ENCODE measurements around the gene DGCR2. TPM values are rescaled to one million over a fixed set of nuclear protein-coding genes. Genes with fewer than 3 reads are reported as not detected.
"Not testable (repeated sequence)": the region's sequence is repeated elsewhere in the genome, so short reads cannot be mapped to it uniquely, and the experiment has no call there.

The DGCR2 gene
- total RNA-seq, 2 experiments from 2014 or later = 29.7 to 30.8 TPM

DNA sequence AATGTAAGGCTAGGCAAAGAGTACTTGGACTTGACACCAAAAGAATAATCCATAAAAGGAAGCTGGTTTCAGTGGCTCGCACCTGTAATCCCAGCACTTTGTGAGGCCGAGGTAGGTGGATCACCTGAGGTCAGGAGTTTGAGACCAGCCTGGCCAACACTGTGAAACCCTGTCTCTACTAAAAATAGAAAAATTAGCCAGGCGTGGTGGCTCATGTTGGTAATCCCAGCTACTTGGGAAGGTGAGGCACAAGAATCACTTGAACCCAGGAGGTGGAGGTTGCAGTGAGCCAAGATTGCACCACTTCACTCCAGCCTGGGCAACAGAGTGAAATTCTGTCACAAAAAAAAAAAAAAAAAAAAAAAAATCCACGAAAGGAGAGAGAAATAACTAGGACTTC is 71.4 kb downstream of the DGCR2 start:
- DNase-seq, H3K27ac Mint-ChIP-seq, H3K4me3 Mint-ChIP-seq, CTCF ChIA-PET, H3K9me3 Mint-ChIP-seq, H3K27me3 Mint-ChIP-seq, H3K4me1 Mint-ChIP-seq, POLR2A ChIA-PET: not testable (repeated sequence)
- peaks cover 64% of the 10 kb centered on the region for H3K36me3 Mint-ChIP-seq (ENCODE audit: low read depth)

DNA sequence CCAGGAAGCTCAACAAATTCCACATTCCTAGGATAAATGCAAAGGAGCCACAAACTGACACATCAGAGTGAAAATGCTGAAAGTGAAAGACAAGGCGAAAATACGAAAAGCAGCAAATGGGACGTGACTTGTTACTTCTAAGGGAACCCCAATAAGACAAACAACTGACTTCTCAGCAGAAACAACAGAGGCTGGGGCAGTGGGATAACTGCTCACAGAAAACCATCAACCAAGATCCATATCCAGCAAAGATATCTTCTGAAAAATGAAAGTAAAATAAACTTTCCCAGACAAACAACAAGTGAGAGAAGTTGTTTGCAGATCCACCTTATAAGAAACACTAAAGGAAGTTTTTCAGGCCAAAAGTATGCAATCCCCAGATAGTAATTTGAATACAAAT is 72.1 kb downstream of the DGCR2 start:
- DNase-seq = no peak
- POLR2A ChIA-PET = no interaction called here
- Mint-ChIP-seq H3K4me1 (peaks cover 5% of the 10 kb centered on the region), H3K4me3 (no peak overlapping the region), H3K27ac (no peak overlapping the region), H3K27me3 (no peaks in the 10 kb centered on the region), H3K36me3 (ENCODE audit: low read depth) (peaks cover 64% of the 10 kb centered on the region), H3K9me3 (no peaks in the 10 kb centered on the region)
- CTCF ChIA-PET = interaction anchor here (0.7 kb wide), 1 partner anchor 11 kb away, joined by 3 read pairs; no protein-coding TSS in a partner anchor

DNA sequence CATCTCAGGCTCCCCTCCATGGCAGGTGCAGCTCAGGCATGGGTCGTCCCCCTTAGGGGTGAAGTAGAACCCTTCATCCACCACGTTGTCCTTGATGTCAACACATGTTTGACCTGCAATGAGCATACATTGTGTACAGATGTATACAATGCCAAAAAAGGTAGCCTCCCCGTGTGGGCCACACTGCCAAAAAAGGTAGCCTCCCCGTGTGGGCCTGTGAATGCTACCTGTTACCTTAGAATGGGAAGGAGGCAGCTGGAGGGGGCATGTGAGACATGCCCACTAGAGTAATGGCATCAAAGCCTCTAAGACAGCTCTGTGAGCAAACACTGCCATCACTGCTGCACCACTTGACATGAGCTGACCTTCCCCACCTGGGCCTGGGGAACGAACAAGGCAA is 73.7 kb downstream of the DGCR2 start:
- no peak for DNase-seq
- H3K4me3 Mint-ChIP-seq = no peak overlapping the region
- ChIA-PET POLR2A (no interaction called here), CTCF (no interaction called here)
- H3K36me3 Mint-ChIP-seq (ENCODE audit: low read depth) = peaks cover 58% of the 10 kb centered on the region
- H3K27me3 Mint-ChIP-seq = no peaks in the 10 kb centered on the region
- H3K9me3 Mint-ChIP-seq = no peaks in the 10 kb centered on the region
- no peak overlapping the region for H3K27ac Mint-ChIP-seq
- peaks cover 5% of the 10 kb centered on the region for H3K4me1 Mint-ChIP-seq

DNA sequence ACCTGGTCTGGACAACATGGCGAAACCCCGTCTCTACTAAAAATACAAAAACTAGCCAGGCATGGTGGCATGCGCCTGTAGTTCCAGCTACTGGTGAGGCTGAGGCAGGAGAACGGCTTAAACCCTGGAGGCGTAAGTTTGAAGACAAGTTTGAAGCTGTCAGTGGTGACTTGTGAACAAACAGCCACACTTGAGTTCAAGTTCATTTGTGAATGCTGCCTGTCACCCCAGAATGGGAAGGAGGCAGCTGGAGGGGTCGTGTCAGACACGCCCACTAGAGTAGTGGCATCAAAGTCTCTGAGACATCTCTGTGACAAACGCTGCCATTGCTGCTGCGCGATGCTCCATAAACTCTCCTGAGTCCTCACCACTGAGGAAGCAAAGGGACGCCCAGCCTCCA is 74.2 kb downstream of the DGCR2 start:
- peaks cover 5% of the 10 kb centered on the region for H3K4me1 Mint-ChIP-seq
- no peak overlapping the region for H3K27ac Mint-ChIP-seq
- H3K9me3 Mint-ChIP-seq = no peaks in the 10 kb centered on the region
- peaks cover 54% of the 10 kb centered on the region for H3K36me3 Mint-ChIP-seq (ENCODE audit: low read depth)
- no peaks in the 10 kb centered on the region for H3K27me3 Mint-ChIP-seq
- H3K4me3 Mint-ChIP-seq = no peak overlapping the region
- ChIA-PET CTCF (no interaction called here), POLR2A (no interaction called here)
- DNase-seq = no peak

DNA sequence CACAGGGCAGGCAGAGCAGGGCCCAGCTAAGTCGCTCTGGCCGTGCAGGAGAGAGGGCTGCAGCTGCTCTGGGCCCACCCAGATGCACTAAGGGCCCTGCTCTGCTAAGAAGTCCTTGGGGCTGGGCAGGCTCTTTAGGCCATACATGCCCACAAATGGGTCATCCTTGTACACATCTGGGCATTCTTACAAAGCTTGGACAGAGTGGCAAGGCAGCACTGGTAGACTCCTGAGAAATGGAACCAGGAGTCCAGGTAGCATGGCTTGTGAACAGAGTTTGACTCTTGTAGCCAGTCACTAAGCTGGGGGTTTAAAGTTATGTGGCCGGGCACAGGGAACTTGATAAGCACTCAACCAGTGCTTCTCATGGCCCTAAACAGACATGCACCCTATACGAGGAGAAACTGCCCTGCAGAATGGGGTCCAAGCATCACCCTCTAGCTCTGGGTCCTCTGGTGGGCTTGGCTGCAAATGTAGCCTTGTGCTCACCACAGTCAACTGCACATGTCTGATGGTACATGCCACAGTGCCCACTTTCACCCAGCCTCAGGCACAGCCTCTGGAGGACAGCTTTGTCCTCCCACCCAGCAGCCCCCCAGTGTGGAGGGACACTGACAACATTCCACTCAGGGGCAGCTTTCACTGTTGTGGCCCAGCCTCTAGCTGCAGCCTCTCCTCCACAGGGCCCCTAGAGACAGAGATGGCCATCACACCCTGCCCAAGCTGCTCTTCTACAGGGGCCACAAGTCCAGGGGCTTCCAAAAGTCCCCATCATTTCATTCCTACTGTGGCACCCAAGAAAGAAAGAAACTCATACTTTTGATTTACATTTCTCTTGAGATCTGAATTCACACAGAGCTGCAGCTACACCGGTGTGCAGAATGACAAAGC is 75.2 kb downstream of the DGCR2 start:
- Mint-ChIP-seq H3K9me3 (no peaks in the 10 kb centered on the region), H3K27me3 (no peaks in the 10 kb centered on the region), H3K36me3 (ENCODE audit: low read depth) (peaks cover 49% of the 10 kb centered on the region), H3K27ac (no peak overlapping the region), H3K4me1 (peaks cover 5% of the 10 kb centered on the region), H3K4me3 (no peak overlapping the region)
- ChIA-PET CTCF (no interaction called here), POLR2A (no interaction called here)
- no peak for DNase-seq

DNA sequence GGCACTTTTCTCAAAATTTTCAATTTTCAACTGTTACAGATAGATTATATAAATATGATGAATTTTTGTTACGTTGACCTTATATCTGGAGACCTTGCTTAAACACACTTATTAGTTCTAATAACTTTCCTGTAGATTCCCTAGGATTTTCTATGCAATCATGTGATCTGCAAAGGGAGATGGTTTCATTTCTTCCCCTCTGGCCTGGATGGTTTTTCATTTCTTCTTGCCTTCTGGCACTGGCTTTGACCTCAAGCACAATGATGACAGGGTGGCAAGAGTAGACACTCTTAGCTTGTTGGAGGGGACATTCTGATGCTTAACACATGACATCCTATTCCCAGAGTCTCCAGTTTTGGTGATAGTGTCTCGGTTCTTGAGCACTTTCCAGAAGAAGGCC is 75.9 kb downstream of the DGCR2 start:
- H3K27me3 Mint-ChIP-seq = no peaks in the 10 kb centered on the region
- H3K27ac Mint-ChIP-seq = no peak overlapping the region
- peaks cover 46% of the 10 kb centered on the region for H3K36me3 Mint-ChIP-seq (ENCODE audit: low read depth)
- ChIA-PET CTCF (no interaction called here), POLR2A (no interaction called here)
- H3K4me3 Mint-ChIP-seq = no peak overlapping the region
- no peaks in the 10 kb centered on the region for H3K9me3 Mint-ChIP-seq
- no peak for DNase-seq
- H3K4me1 Mint-ChIP-seq = peaks cover 5% of the 10 kb centered on the region

DNA sequence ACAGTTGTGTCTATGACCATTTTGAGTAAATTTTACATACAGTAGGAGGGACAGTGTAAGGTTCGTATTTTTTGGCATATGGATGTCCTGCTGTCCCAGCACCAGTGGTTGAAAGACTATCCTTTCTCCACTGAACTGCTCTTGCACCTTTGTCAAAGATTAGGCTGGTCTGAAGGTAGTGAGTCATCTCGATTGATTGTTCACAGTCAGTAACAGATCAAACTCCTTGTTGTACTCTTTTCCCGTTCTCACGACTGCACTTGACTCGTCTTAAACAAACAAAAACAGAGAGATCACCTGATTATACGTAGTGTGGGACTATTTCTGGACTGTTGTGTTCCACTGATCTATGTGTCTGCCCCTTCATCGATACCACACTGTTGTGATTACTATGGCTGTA is 77.1 kb downstream of the DGCR2 start:
- Mint-ChIP-seq H3K36me3 (ENCODE audit: low read depth) (peaks cover 44% of the 10 kb centered on the region), H3K4me1 (peaks cover 3% of the 10 kb centered on the region), H3K9me3 (no peaks in the 10 kb centered on the region), H3K27me3 (no peaks in the 10 kb centered on the region), H3K27ac (no peak overlapping the region), H3K4me3 (no peak overlapping the region)
- DNase-seq = no peak
- ChIA-PET CTCF (no interaction called here), POLR2A (no interaction called here)

DNA sequence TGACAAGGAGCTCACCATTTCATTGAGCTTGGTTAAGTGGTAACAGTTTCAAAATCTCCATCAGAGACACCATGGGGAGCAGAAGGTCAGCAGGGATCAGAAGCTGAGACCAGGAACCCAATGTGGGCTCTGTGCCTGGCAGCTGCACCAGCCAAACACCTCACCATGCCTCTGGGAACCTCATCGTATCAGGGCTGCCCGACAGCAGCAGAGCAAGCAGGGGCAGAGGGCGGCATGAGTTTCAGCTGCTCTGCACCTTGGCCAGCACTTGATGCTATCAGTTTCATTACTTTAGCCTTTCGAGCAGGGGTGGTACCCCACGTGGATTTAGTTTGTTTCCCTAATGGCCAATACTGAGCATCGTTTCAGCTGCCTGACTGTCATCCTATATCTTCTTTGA is 77.8 kb downstream of the DGCR2 start:
- no peak overlapping the region for H3K4me3 Mint-ChIP-seq
- peaks cover 37% of the 10 kb centered on the region for H3K36me3 Mint-ChIP-seq (ENCODE audit: low read depth)
- no peak for DNase-seq
- ChIA-PET CTCF (no interaction called here), POLR2A (no interaction called here)
- no peaks in the 10 kb centered on the region for H3K4me1 Mint-ChIP-seq
- no peak overlapping the region for H3K27ac Mint-ChIP-seq
- no peaks in the 10 kb centered on the region for H3K27me3 Mint-ChIP-seq
- no peaks in the 10 kb centered on the region for H3K9me3 Mint-ChIP-seq

DNA sequence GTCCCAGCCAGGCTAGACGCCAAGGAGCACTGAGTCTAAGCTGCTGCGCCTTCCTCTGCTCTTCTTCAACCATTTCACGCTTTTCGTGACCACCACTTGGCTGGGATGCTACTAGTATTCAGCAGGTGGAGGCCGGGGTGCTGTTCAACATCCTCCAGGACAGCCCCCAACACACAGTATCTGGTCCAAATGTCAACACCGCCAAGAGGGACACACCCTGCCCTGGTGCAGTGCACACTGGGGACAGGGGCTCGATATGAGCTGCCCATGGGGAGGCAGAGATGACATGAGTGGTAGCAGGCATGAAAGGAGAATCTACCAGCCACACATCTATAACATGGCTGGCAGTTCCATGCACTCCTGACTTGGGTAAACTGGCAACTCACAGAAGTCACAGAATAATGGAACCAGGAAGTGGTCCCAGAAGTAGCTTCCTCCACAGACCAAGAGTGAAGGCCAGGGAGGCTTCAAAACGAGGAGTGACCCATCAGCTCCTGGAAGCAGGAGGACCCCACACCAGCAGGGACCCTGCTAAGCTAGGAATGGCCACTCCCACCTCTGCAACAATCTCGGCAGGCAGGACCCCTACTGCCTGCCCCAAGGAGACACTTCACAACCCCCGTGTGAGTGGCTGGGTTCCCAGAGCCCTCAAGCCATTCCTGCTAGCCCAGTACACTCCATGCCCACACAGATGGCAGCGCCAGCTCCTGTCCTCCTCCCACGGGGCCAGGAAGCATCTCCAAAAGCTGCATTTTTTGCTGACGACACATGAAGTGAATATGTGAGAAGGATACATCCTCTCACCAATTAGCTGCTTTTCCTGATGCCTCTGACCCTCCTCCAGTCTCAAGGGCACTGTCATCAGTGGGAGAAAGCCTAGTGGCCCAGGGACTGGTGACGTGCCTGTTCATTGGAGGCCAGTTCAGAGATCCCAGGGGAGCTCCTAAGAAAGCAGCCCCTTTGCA is 78.8 kb downstream of the DGCR2 start:
- no peak overlapping the region for H3K27ac Mint-ChIP-seq
- H3K27me3 Mint-ChIP-seq = no peaks in the 10 kb centered on the region
- peaks cover 29% of the 10 kb centered on the region for H3K36me3 Mint-ChIP-seq (ENCODE audit: low read depth)
- H3K4me3 Mint-ChIP-seq = no peak overlapping the region
- H3K9me3 Mint-ChIP-seq = no peaks in the 10 kb centered on the region
- no peak for DNase-seq
- ChIA-PET POLR2A (no interaction called here), CTCF (no interaction called here)
- H3K4me1 Mint-ChIP-seq = no peaks in the 10 kb centered on the region

DNA sequence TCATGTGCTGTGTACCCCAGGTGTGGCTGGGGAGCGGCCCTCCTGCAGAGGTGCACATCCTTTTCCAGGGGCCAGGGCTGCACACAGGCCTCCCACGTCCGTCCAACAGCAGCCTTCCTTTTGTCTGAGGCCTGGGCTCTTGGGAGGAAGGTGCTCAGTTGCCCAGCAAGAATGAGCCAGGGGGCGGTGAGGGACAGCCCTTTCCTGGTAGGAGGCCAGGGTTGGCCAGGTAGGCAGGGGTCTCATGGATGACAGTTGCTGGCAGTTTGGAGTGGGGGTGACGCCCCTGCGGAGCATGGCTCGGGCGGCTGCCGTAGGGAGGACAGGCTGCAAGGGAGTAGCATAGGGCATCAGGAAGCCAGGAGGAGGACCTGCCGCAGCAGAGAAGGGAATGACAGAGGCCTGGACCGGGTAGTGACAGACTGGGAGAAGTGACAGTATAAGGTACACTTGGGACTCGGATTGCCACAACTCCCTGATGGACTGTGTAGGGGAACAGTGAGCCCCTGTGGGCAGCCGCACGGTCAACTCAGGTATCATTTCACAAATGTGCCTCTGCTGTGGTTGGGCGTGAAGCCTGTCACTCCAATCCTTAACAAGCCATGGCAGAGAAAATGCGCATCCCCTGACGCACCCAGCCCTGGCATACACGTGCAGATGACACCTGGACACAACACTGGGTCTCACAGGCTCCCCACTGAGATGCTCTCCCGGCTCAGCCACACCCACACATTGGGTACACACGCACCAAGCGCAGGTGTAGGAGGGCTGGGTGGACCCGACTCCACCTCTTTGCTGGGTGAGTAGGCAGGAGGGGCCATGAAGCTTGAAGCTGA is 79.7 kb downstream of the DGCR2 start:
- CTCF ChIA-PET = no interaction called here
- DNase-seq = no peak
- H3K36me3 Mint-ChIP-seq (ENCODE audit: low read depth) = peaks cover 22% of the 10 kb centered on the region

DNA sequence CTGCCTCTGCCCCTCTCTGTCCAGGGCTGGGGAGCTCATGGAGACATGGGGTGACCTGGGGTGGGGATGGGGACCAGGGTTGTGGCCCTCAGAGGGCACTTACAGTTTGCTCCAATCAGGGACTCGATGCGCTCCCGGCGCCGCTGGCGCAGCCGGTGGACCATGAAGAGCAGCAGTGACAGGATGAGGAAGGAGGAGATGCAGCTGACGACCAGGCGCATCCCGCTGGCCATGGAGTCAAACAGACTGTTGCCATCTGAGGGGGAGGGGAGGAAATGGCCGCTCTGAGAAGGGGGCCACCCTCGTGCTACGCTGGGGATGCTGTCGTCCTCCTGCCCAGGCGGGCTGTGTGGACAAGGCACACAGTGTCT is 80.5 kb downstream of the DGCR2 start:
- DNase-seq = no peak
- CTCF ChIA-PET = no interaction called here
- Mint-ChIP-seq H3K27me3 (no peaks in the 10 kb centered on the region), H3K27ac (no peak overlapping the region), H3K4me1 (no peaks in the 10 kb centered on the region), H3K36me3 (ENCODE audit: low read depth) (peaks cover 18% of the 10 kb centered on the region), H3K9me3 (no peaks in the 10 kb centered on the region), H3K4me3 (no peak overlapping the region)
- POLR2A ChIA-PET = no interaction called here

More for the DNA sequence above, 79.7 kb downstream of the DGCR2 start:
- no peaks in the 10 kb centered on the region for H3K27me3 Mint-ChIP-seq
- H3K4me3 Mint-ChIP-seq = no peak overlapping the region
- H3K9me3 Mint-ChIP-seq = no peaks in the 10 kb centered on the region
- no peaks in the 10 kb centered on the region for H3K4me1 Mint-ChIP-seq
- POLR2A ChIA-PET = no interaction called here
- H3K27ac Mint-ChIP-seq = no peak overlapping the region

DNA sequence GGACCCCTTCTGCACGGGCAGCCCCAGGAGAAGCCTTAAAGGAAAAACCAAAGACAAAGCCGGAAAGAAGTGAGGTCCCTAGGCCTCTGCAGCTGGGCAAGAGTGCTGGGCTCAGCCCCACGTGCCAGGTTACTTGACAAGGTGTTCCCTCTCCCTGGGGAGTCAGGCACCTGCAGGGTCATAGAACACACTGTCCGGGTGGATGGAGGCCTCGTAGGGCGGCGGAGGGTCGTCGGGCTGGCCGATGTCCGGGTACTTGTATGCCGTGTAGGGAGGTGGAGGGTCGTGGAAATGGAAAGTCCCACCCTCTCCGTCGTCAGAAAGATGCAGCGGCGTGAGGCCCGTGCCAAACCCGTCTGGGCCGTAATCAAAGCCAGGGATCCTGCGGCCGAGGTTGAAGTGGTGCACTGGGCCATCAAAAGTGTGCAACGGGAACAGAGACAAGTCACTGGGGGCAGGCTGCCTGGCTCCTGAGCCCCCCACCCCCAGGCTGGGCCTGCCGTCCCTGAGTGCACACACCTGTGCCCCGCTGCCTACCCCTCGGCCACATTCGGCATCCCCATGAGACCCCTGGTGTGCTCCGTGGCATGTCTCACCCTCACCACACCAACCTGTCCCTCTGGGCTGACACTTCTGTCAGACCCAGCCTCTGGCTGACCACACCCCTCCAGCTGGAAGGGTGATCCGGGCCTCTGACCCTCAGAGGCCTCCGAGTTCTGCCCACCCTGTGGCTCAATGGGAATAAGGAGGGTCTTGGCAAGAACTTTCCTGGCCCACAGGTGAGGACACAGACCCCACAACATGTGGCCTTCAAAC is 81.1 kb downstream of the DGCR2 start:
- CTCF ChIA-PET = no interaction called here
- H3K9me3 Mint-ChIP-seq = no peaks in the 10 kb centered on the region
- DNase-seq = no peak
- H3K36me3 Mint-ChIP-seq (ENCODE audit: low read depth) = peaks cover 15% of the 10 kb centered on the region
- no peaks in the 10 kb centered on the region for H3K4me1 Mint-ChIP-seq
- no peaks in the 10 kb centered on the region for H3K27me3 Mint-ChIP-seq
- no peak overlapping the region for H3K27ac Mint-ChIP-seq
- H3K4me3 Mint-ChIP-seq = no peak overlapping the region
- POLR2A ChIA-PET = no interaction called here

All from activated CD4-positive, alpha-beta memory T cell treated with anti-CD3 and anti-CD28 coated beads, Interleukin-2, amount 10 ng/mL, durations not matched to agents 7 days and 5 days (primary cell).